K562 (cell line): Measurements from ENCODE around the gene NUAK2. TPM values are rescaled to one million over a fixed set of nuclear protein-coding genes. Genes with fewer than 3 reads are reported as not detected.
A peak's percentile ranks its signal among the peaks of the same experiment; 100 is the strongest.

ENCODE experiments used
- ATAC-seq: fragments of 200-7000 bp; cut with Tn5 transposase; 3 replicates; pipeline ENCODE4 v1.9.1; 2020; ENCODE audit warnings: moderate library complexity
- BruUV-seq: library from RNA; stranded (reverse); fragments of 400-500 nt; replicated peaks from 2 replicates; lab custom pipeline; 2021; lab: Mats Ljungman, UMichigan
- CTCF ChIA-PET: fragments of 300-600 bp; formaldehyde crosslinking; extraction: SDS; loops from one replicate; lab custom pipeline; 2021; ENCODE audit warnings: low intra/inter-chr PET ratio; lab: Yijun Ruan, JAX
- POLR2A ChIA-PET: fragments of 300-600, 350-650 bp; sonication (Branson Sonifier 250); formaldehyde crosslinking; extraction: SDS; loops from one replicate; lab custom pipeline; 2021; ENCODE audit warnings: antibody characterized with exemption, inconsistent platforms; lab: Yijun Ruan, JAX
- DNase-seq, 4 experiments: peaks; one replicate each; pipeline versions ENCODE4 v3.0.0 to v3.0.0-alpha.2; 2011 to 2018; ENCODE audit warnings: low spot score in 3 of 4, mixed read lengths in 3 of 4; ENCODE audit errors: extremely low read depth in 1 of 4
- FAIRE-seq: peaks from 2 replicates; lab custom pipeline; 2011; peaks lifted over from hg19 to GRCh38; lab: Jason Lieb, UNC
- H2AFZ ChIP-seq: 2 replicates; pipeline ENCODE4 v1.6.0; 2011; ENCODE audit warnings: low read depth, low read length, control low read depth, inconsistent platforms
- H3K27ac ChIP-seq: fragments of 200-600 bp; 3 replicates; pipeline ENCODE4 v1.8.0; 2011; ENCODE audit warnings: low read depth, mild to moderate bottlenecking, control low read depth, inconsistent platforms, low read length, moderate library complexity, mixed read lengths; ENCODE audit errors: extremely low read depth
- H3K27me3 ChIP-seq, 2 experiments: fragments of 300-600 bp in 1 of 2; 2 replicates in 1 of 2; 3 replicates in 1 of 2; pipeline versions ENCODE4 v1.6.0 to v1.8.0; 2011; ENCODE audit warnings: inconsistent platforms in 2 of 2, low read length in 2 of 2, mild to moderate bottlenecking in 1 of 2, mixed read lengths in 1 of 2, moderate library complexity in 1 of 2; ENCODE audit not compliant: control insufficient read depth in 2 of 2, insufficient read depth in 2 of 2
- H3K36me3 ChIP-seq: fragments of 300-600 bp; 3 replicates; pipeline ENCODE4 v1.8.0; 2011; ENCODE audit warnings: mild to moderate bottlenecking, low read length, inconsistent platforms; ENCODE audit not compliant: control insufficient read depth, insufficient read depth
- H3K4me1 ChIP-seq, 2 experiments: fragments of 200-600 bp in 1 of 2; replicated peaks in 1 of 2; 2 replicates in 1 of 2; 3 replicates in 1 of 2; pipeline versions ENCODE4 v1.5.1 to v1.8.0; 2011; ENCODE audit warnings: inconsistent platforms in 2 of 2, low read length in 2 of 2, mild to moderate bottlenecking in 1 of 2, mixed read lengths in 1 of 2, moderate library complexity in 1 of 2; ENCODE audit not compliant: control insufficient read depth in 2 of 2, insufficient read depth in 2 of 2
- H3K4me2 ChIP-seq: 2 replicates; pipeline ENCODE4 v1.6.1; 2011; ENCODE audit warnings: low read length, control low read depth, inconsistent platforms, mixed read lengths; ENCODE audit not compliant: insufficient read depth
- H3K4me3 ChIP-seq: fragments of 200-600 bp; sonication (generic), shearing (Covaris generic); 2 replicates; pipeline ENCODE4 v1.5.1; 2016; ENCODE audit warnings: control low read depth, inconsistent platforms
- H3K79me2 ChIP-seq: fragments of 200-600 bp; 3 replicates; pipeline ENCODE4 v1.8.0; 2011; ENCODE audit warnings: low read length, inconsistent platforms; ENCODE audit not compliant: control insufficient read depth, insufficient read depth
- H3K9ac ChIP-seq, 2 experiments: 2 replicates each; pipeline versions ENCODE4 v1.6.0 to v1.6.1; 2011; ENCODE audit warnings: low read depth in 2 of 2, low read length in 2 of 2, control low read depth in 1 of 2, inconsistent platforms in 1 of 2, mild to moderate bottlenecking in 1 of 2, mixed read lengths in 1 of 2; ENCODE audit not compliant: insufficient read depth in 1 of 2
- H3K9me1 ChIP-seq: one replicate; pipeline ENCODE4 v1.6.0; 2011; ENCODE audit warnings: inconsistent platforms, mild to moderate bottlenecking, low read length, moderate library complexity; ENCODE audit not compliant: control insufficient read depth, insufficient read depth
- H3K9me3 ChIP-seq: replicated peaks from 2 replicates; pipeline ENCODE4 v1.5.1; 2011; ENCODE audit warnings: low read depth, low read length, inconsistent platforms; ENCODE audit not compliant: control insufficient read depth, insufficient read depth
- H4K20me1 ChIP-seq: replicated peaks from 2 replicates; pipeline ENCODE4 v1.6.1; 2011; ENCODE audit warnings: low read length, inconsistent platforms, mixed read lengths; ENCODE audit not compliant: control insufficient read depth, insufficient read depth
- IFI16 ChIP-seq: fragments of 250-450 bp; sonication (Bioruptor Pico); IDR thresholded peaks from 2 replicates; pipeline ENCODE4 v2.1.2; 2022; ENCODE audit warnings: mild to moderate bottlenecking, inconsistent platforms
- JUNB ChIP-seq: fragments of 450-650 bp; formaldehyde crosslinking; conservative IDR thresholded peaks from 2 replicates; pipeline ENCODE4 v1.4.0; 2020; ENCODE audit warnings: mild to moderate bottlenecking
- MIER1 ChIP-seq: fragments of 450-650 bp; IDR thresholded peaks from 2 replicates; pipeline ENCODE4 v1.6.1; 2016; ENCODE audit warnings: antibody characterized with exemption, mild to moderate bottlenecking, low read depth
- SIN3B ChIP-seq: fragments of 450-650 bp; IDR thresholded peaks from 2 replicates; pipeline ENCODE4 v1.6.1; 2017; ENCODE audit warnings: low read depth, mild to moderate bottlenecking, moderate library complexity
- ZNF384 ChIP-seq: IDR thresholded peaks from 2 replicates; pipeline ENCODE4 v1.6.1; 2012; ENCODE audit warnings: low read depth, low read length, improper control_type of control experiment
- ZNF778 ChIP-seq: fragments of 450-650 bp; formaldehyde crosslinking; IDR thresholded peaks from 2 replicates; pipeline ENCODE4 v1.4.0; 2020; ENCODE audit warnings: mild to moderate bottlenecking, moderate library complexity
- WGBS: fragments of 100-300 bp; shearing (Covaris generic); methylation state at CpG from one replicate; pipeline ENCODE4 v1.1.6; 2016; ENCODE audit warnings: low coverage, mixed read lengths; ENCODE audit not compliant: insufficient coverage; ENCODE audit errors: missing lambda C conversion rate; 5-methylcytosine and 5-hydroxymethylcytosine counted together
- in situ Hi-C: fragments of 300-500 bp; cut with MboI; formaldehyde crosslinking; loops from 4 replicates; pipeline ENCODE4 v1.15.0; 2018; ENCODE audit warnings: inconsistent platforms, mixed read lengths
- intact Hi-C: fragments of 100-400 bp; cut with micrococcal nuclease; formaldehyde crosslinking; loops from 2 replicates; pipeline ENCODE4 v1.14.2; 2022
- polyA plus RNA-seq, 8 experiments: library from polyadenylated mRNA; depleted of rRNA in 4 of 8; stranded (reverse) in 5 of 8; unstranded in 3 of 8; fragments of >200 nt; fragmentation: Nextera tagmentation in 2 of 8; fragmentation: Illumina TruSeq in 1 of 8; extraction: Ambion mirVana in 2 of 8; extraction: Trizol in 1 of 8; gene quantifications; 2 replicates each; pipeline versions ENCODE4 v1.2.1 to v1.2.3, GENCODE V29; 2011 to 2014; ENCODE audit warnings: inconsistent platforms in 1 of 8, missing spikeins in 1 of 8
- total RNA-seq, 7 experiments: library from RNA; depleted of rRNA in 6 of 7; stranded (reverse); fragments of >200 nt in 6 of 7; fragmentation: Illumina TruSeq in 2 of 7; extraction: Trizol in 2 of 7; gene quantifications; 2 replicates each; pipeline versions ENCODE4 v1.2.1 to v1.2.3, GENCODE V29; 2011 to 2021; ENCODE audit warnings: low replicate concordance in 1 of 7
- TF ChIP-seq, protein P1 (sequence below): IDR thresholded peaks from 2 replicates; pipeline ENCODE4 v1.6.1; 2011; ENCODE audit not compliant: insufficient read length; ENCODE audit errors: extremely low read depth
- TF ChIP-seq, protein P2 (sequence below): fragments of 250-450 bp; sonication (Bioruptor Pico); IDR thresholded peaks from 2 replicates; pipeline ENCODE4 v1.4.0; 2020; ENCODE audit warnings: mild to moderate bottlenecking, moderate library complexity, borderline replicate concordance
- TF ChIP-seq, protein P3 (sequence below): fragments of 450-650 bp; IDR thresholded peaks from 2 replicates; pipeline ENCODE4 v1.6.1; 2016

Gene NUAK2
- total and polyA plus RNA-seq, 9 of the 15 experiments (the other 6 are each of a cell fraction or from before 2014, with no cell fraction given) = 0.04 to 0.44 (median 0.14) TPM

DNA sequence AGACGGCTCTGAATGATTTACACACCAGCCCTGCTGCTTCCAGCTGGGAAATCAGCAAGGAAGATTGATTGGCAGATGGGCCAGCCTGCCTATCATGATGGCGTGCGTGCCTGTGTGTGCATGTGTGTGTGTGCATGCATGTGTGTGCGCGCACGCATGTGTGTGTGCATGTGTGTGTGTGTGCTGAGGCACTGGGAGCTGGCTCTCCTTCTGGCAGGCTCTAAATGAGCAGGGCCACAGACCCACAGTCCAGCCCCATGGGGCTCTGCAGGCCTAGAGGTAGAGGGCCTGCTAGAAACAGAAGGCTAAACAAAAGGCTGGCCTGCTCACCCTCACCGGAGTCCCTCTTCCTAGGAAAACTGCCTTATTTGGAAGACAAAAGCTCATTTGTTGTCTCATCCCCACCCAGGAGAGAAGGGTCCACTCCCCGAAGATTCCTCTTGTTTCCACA, 29.2 kb upstream of the NUAK2 start:
- intact Hi-C loops = loop anchor here (5.0 to 10.0 kb wide), 2 partner anchors 42 to 84 kb away; no protein-coding TSS in a partner anchor

DNA sequence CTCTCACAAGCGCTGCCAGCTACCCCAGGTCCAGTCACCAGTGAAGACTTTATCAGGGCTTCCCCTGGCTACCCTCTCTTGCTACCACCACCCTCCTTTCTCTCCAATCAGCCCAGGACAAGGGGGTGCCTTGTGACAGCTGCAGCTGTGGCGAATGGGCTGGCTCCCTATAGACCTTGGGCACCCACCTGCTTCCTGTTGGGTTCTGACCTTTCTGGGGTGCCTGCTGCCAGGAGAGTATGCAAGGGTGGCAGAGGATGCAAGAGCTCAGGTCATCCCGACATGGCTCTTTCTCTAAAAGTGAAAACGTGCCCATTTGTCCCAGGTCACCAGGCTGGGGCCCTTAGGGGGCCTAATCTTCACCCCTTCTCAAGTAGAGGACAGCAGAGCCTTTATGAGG, 28.6 kb upstream of the NUAK2 start:
- no peak overlapping the region for H3K9ac ChIP-seq
- POLR2A ChIA-PET = interaction anchor here (0.9 to 1.5 kb wide), 3 partner anchors 13 to 135 kb away, joined by 3 to 4 read pairs (median 3); no protein-coding TSS in a partner anchor
- no peaks in the 10 kb centered on the region for H3K9me1 ChIP-seq
- DNase-seq (no peak), FAIRE-seq (no peak), ATAC-seq (no peak)
- H3K27ac ChIP-seq = no peak overlapping the region
- CTCF ChIA-PET = no interaction called here
- H3K4me1 ChIP-seq = no peaks in the 10 kb centered on the region
- no peaks in the 10 kb centered on the region for H3K79me2 ChIP-seq
- no TSS peak for BruUV-seq
- no peaks in the 10 kb centered on the region for H3K9me3 ChIP-seq
- in situ Hi-C loops = loop anchor here (10.0 kb wide), 1 partner anchor 135 kb away; no protein-coding TSS in a partner anchor
- whole genome bisulfite sequencing = 0% methylated on average over 4 of the region's 4 CpGs
- H4K20me1 ChIP-seq = peaks cover 28% of the 10 kb centered on the region; the same call in 1 of the 2 replicates
- no peak overlapping the region for H2AFZ ChIP-seq
- intact Hi-C loops = loop anchor here (5.0 to 10.0 kb wide), 2 partner anchors 42 to 85 kb away; no protein-coding TSS in a partner anchor
- H3K36me3 ChIP-seq = no peaks in the 10 kb centered on the region
- peaks cover 34 to 74% of the 10 kb centered on the region in 2 experiments; a peak in 4 of 5 replicates for H3K27me3 ChIP-seq
- H3K4me2 ChIP-seq = no peak overlapping the region
- no peak overlapping the region for H3K4me3 ChIP-seq
- no peak for TF ChIP-seq IFI16 (CRISPR knock-in tag)
- no peak for TF ChIP-seq ZNF778 (CRISPR knock-in tag)
- TF ChIP-seq, protein P1, sequence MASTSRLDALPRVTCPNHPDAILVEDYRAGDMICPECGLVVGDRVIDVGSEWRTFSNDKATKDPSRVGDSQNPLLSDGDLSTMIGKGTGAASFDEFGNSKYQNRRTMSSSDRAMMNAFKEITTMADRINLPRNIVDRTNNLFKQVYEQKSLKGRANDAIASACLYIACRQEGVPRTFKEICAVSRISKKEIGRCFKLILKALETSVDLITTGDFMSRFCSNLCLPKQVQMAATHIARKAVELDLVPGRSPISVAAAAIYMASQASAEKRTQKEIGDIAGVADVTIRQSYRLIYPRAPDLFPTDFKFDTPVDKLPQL = no peak
- no peak for TF ChIP-seq SIN3B
- TF ChIP-seq, protein P2, sequence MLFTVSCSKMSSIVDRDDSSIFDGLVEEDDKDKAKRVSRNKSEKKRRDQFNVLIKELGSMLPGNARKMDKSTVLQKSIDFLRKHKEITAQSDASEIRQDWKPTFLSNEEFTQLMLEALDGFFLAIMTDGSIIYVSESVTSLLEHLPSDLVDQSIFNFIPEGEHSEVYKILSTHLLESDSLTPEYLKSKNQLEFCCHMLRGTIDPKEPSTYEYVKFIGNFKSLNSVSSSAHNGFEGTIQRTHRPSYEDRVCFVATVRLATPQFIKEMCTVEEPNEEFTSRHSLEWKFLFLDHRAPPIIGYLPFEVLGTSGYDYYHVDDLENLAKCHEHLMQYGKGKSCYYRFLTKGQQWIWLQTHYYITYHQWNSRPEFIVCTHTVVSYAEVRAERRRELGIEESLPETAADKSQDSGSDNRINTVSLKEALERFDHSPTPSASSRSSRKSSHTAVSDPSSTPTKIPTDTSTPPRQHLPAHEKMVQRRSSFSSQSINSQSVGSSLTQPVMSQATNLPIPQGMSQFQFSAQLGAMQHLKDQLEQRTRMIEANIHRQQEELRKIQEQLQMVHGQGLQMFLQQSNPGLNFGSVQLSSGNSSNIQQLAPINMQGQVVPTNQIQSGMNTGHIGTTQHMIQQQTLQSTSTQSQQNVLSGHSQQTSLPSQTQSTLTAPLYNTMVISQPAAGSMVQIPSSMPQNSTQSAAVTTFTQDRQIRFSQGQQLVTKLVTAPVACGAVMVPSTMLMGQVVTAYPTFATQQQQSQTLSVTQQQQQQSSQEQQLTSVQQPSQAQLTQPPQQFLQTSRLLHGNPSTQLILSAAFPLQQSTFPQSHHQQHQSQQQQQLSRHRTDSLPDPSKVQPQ (CRISPR knock-in tag) = no peak
- no peak for TF ChIP-seq MIER1
- TF ChIP-seq JUNB (CRISPR knock-in tag) = no peak

More for the DNA sequence above, 29.2 kb upstream of the NUAK2 start:
- H3K4me3 ChIP-seq = no peak overlapping the region
- ChIA-PET POLR2A (interaction anchor here (0.9 kb wide), 1 partner anchor 33 kb away, joined by 3 read pairs; no protein-coding TSS in a partner anchor), CTCF (interaction anchor here (0.7 kb wide), 1 partner anchor 13 kb away, joined by 4 read pairs; no protein-coding TSS in a partner anchor)
- H2AFZ ChIP-seq = no peak overlapping the region
- peaks cover 34 to 73% of the 10 kb centered on the region in 2 experiments for H3K27me3 ChIP-seq
- H3K27ac ChIP-seq = no peak overlapping the region
- no peak overlapping the region for H3K9ac ChIP-seq
- H3K4me2 ChIP-seq = no peak overlapping the region
- H3K9me3 ChIP-seq = no peaks in the 10 kb centered on the region
- H3K36me3 ChIP-seq = no peaks in the 10 kb centered on the region
- no peaks in the 10 kb centered on the region for H3K4me1 ChIP-seq
- no TSS peak for BruUV-seq
- TF ChIP-seq, protein P3, sequence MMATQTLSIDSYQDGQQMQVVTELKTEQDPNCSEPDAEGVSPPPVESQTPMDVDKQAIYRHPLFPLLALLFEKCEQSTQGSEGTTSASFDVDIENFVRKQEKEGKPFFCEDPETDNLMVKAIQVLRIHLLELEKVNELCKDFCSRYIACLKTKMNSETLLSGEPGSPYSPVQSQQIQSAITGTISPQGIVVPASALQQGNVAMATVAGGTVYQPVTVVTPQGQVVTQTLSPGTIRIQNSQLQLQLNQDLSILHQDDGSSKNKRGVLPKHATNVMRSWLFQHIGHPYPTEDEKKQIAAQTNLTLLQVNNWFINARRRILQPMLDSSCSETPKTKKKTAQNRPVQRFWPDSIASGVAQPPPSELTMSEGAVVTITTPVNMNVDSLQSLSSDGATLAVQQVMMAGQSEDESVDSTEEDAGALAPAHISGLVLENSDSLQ = 0 out of 2 replicates have a peak, but pooled peaks have one; percentile 23
- no peak for TF ChIP-seq ZNF384
- TF ChIP-seq, all 486 proteins: peak for 1
- in situ Hi-C loops = loop anchor here (10.0 kb wide), 1 partner anchor 134 kb away; no protein-coding TSS in a partner anchor
- no peak for FAIRE-seq
- H4K20me1 ChIP-seq = peaks cover 28% of the 10 kb centered on the region; the same call in 1 of the 2 replicates
- no peaks in the 10 kb centered on the region for H3K9me1 ChIP-seq
- no peaks in the 10 kb centered on the region for H3K79me2 ChIP-seq
- DNase-seq = no peak
- ATAC-seq = no peak
- WGBS = under 1% methylated on average over 8 of the region's 8 CpGs
